ENCODE measurements around the gene GCKR.

Gene GCKR

GRCh38 chr2:27496357-27497287 lies at the start of gene GCKR:
Gene GCKR (plus strand): TSS chr2:27496839. CDS start chr2:27496905, 66 bp downstream.
- no peak for DNase-seq (ENCODE audit: low spot score)
- TF ChIP-seq CTCF (conservative IDR thresholded peaks at IDR 0.05; ENCODE audit: low read depth) = no peak
- ChIA-PET CTCF (no interaction called here), POLR2A (ENCODE audit: low non-redundant PET) (no interaction called here)
- no peak within 1 kb of the TSS for H3K27ac ChIP-seq

- ChIA-PET POLR2A (ENCODE audit: low non-redundant PET) (no interaction called here), CTCF (interaction anchor here (0.6 to 1.3 kb wide), 2 partner anchors 17 to 27 kb away, joined by 3 read pairs; no protein-coding TSS in a partner anchor)
- no peak for DNase-seq (ENCODE audit: low spot score)
- TF ChIP-seq CTCF (conservative IDR thresholded peaks at IDR 0.05; ENCODE audit: low read depth) = no peak
- no peak overlapping the region for H3K27ac ChIP-seq
These were observed 48.3 kb upstream of the GCKR start for GRCh38 chr2:27448381-27448780.

- no peak overlapping the region for H3K27ac ChIP-seq
- CTCF ChIA-PET = no interaction called here
- TF ChIP-seq CTCF (conservative IDR thresholded peaks at IDR 0.05; ENCODE audit: low read depth) = no peak
These were observed 45.5 kb upstream of the GCKR start for GRCh38 chr2:27451095-27451494.

GRCh38 chr2:27453968-27454367 lies 42.7 kb upstream of the GCKR start:
- ChIA-PET POLR2A (ENCODE audit: low non-redundant PET) (no interaction called here), CTCF (interaction anchor here (0.7 kb wide), 1 partner anchor 151 kb away, joined by 4 read pairs; no protein-coding TSS in a partner anchor)
- DNase-seq (ENCODE audit: low spot score) = no peak
- TF ChIP-seq CTCF (conservative IDR thresholded peaks at IDR 0.05; ENCODE audit: low read depth) = no peak
- no peak overlapping the region for H3K27ac ChIP-seq

More at GRCh38 chr2:27451095-27451494, 45.5 kb upstream of the GCKR start:
- POLR2A ChIA-PET (ENCODE audit: low non-redundant PET) = no interaction called here
- no peak for DNase-seq (ENCODE audit: low spot score)

- H3K27ac ChIP-seq = no peak overlapping the region
- POLR2A ChIA-PET (ENCODE audit: low non-redundant PET) = no interaction called here
- no peak for DNase-seq (ENCODE audit: low spot score)
- TF ChIP-seq CTCF (conservative IDR thresholded peaks at IDR 0.05; ENCODE audit: low read depth) = no peak
- CTCF ChIA-PET = no interaction called here
These were observed 35.5 kb upstream of the GCKR start for GRCh38 chr2:27461118-27461517.

- no peak for DNase-seq (ENCODE audit: low spot score)
- ChIA-PET CTCF (no interaction called here), POLR2A (ENCODE audit: low non-redundant PET) (no interaction called here)
- no peak for TF ChIP-seq CTCF (conservative IDR thresholded peaks at IDR 0.05; ENCODE audit: low read depth)
- H3K27ac ChIP-seq = no peak overlapping the region
These were observed 32.2 kb upstream of the GCKR start for GRCh38 chr2:27464443-27464842.

Data from RWPE1 (cell line).